Myocyte (in vitro differentiated cells): ENCODE results near the gene CIZ1. TPM values are rescaled to one million over a fixed set of nuclear protein-coding genes. Genes with fewer than 3 reads are reported as not detected.

ENCODE experiments used
- total RNA-seq: library from RNA; depleted of rRNA; stranded (reverse); fragments of >200 nt; gene quantifications from 2 replicates; pipeline ENCODE4 v1.2.3, GENCODE V29; 2014

CIZ1 gene
- total RNA-seq, 1 donor from 2014 or later, result 47.4 TPM

Other genes starting within 250 kb of the CIZ1 start
- 4.8 and 6.7 TPM in 2 replicates for gene EEIG1, start 210.6 kb downstream of the CIZ1 start, total RNA-seq
- gene NAIF1, start 124.3 kb downstream of the CIZ1 start, total RNA-seq, result 9.9 and 12.3 TPM in 2 replicates
- gene SLC25A25, start 123.3 kb downstream of the CIZ1 start, total RNA-seq, result 36.5 and 46.1 TPM in 2 replicates
- gene PTGES2, start 63.8 kb downstream of the CIZ1 start, total RNA-seq, result 65.9 and 68.6 TPM in 2 replicates
- not detected in 2 replicates for gene LCN2, start 42.1 kb downstream of the CIZ1 start, total RNA-seq
- gene BBLN, start 31.3 kb downstream of the CIZ1 start, total RNA-seq, result 286 and 586 TPM in 2 replicates
- gene DNM1, start 11.8 kb upstream of the CIZ1 start, total RNA-seq, result 0.10 TPM in 1 of 2 replicates, not detected in the other
- 121 and 160 TPM in 2 replicates for gene GOLGA2, start 84.4 kb upstream of the CIZ1 start, total RNA-seq
- 41.3 and 42.2 TPM in 2 replicates for gene SWI5, start 84.7 kb upstream of the CIZ1 start, total RNA-seq
- 13.2 and 17.3 TPM in 2 replicates for gene TRUB2, start 130.9 kb upstream of the CIZ1 start, total RNA-seq
- gene COQ4, start 131.3 kb upstream of the CIZ1 start, total RNA-seq, result 27.2 and 40.4 TPM in 2 replicates
- gene SLC27A4, start 149.0 kb upstream of the CIZ1 start, total RNA-seq, result 29.7 and 32.4 TPM in 2 replicates
- 43.5 and 51.2 TPM in 2 replicates for gene URM1, start 179.8 kb upstream of the CIZ1 start, total RNA-seq
- 43.6 and 52.0 TPM in 2 replicates for gene CERCAM, start 229.3 kb upstream of the CIZ1 start, total RNA-seq